AG08395 (cell line): Measurements from ENCODE around the gene HDDC3.
"Not testable (repeated sequence)": the region's sequence is repeated elsewhere in the genome, so short reads cannot be mapped to it uniquely, and the experiment has no call there.

ENCODE experiments used
- DNase-seq: peaks from one replicate; pipeline ENCODE4 v3.0.0; 2012; ENCODE audit warnings: mixed read lengths, low spot score

The HDDC3 gene

GRCh38 chr15:90930861-90931574 lies 1.3 kb downstream of the HDDC3 start:
- DNase-seq, result no peak

GRCh38 chr15:90929246-90930019 lies 2.9 kb downstream of the HDDC3 start:
- no peak for DNase-seq

GRCh38 chr15:90928106-90928505 lies 4.2 kb downstream of the HDDC3 start:
- DNase-seq, result not testable (repeated sequence)

GRCh38 chr15:90926766-90927165 lies 5.6 kb downstream of the HDDC3 start:
- not testable (repeated sequence) for DNase-seq

GRCh38 chr15:90924375-90924774 lies 8.0 kb downstream of the HDDC3 start:
- DNase-seq, result no peak

GRCh38 chr15:90922712-90923322 lies 9.5 kb downstream of the HDDC3 start:
- not testable (repeated sequence) for DNase-seq

GRCh38 chr15:90921887-90922286 lies 10.5 kb downstream of the HDDC3 start:
- no peak for DNase-seq

- no peak for DNase-seq
These were observed 13.5 kb downstream of the HDDC3 start for GRCh38 chr15:90918835-90919234.

GRCh38 chr15:90918034-90918788 lies 14.1 kb downstream of the HDDC3 start:
- DNase-seq, result no peak

GRCh38 chr15:90917569-90917968 lies 14.8 kb downstream of the HDDC3 start:
- DNase-seq, result no peak

GRCh38 chr15:90916461-90916860 lies 15.9 kb downstream of the HDDC3 start:
- no peak for DNase-seq

- DNase-seq, result no peak
These were observed 16.4 kb downstream of the HDDC3 start for GRCh38 chr15:90915808-90916440.

- DNase-seq, result no peak
These were observed 17.0 kb downstream of the HDDC3 start for GRCh38 chr15:90915216-90915807.

GRCh38 chr15:90914305-90915080 lies 17.9 kb downstream of the HDDC3 start:
- no peak for DNase-seq

GRCh38 chr15:90913398-90913944 lies 18.9 kb downstream of the HDDC3 start:
- DNase-seq, result no peak

GRCh38 chr15:90912770-90913075 lies 19.6 kb downstream of the HDDC3 start:
- no peak for DNase-seq

- no peak for DNase-seq
These were observed 20.2 kb downstream of the HDDC3 start for GRCh38 chr15:90911906-90912769.

- no peak for DNase-seq
These were observed 21.1 kb downstream of the HDDC3 start for GRCh38 chr15:90911302-90911623.

- no peak for DNase-seq
These were observed 21.7 kb downstream of the HDDC3 start for GRCh38 chr15:90910441-90911301.
